Measurements from ENCODE around the gene PRAMEF12. TPM values are rescaled to one million over a fixed set of nuclear protein-coding genes. Genes with fewer than 3 reads are reported as not detected.

The PRAMEF12 gene
- total RNA-seq, 1 donor from 2014 or later = not detected

DNA sequence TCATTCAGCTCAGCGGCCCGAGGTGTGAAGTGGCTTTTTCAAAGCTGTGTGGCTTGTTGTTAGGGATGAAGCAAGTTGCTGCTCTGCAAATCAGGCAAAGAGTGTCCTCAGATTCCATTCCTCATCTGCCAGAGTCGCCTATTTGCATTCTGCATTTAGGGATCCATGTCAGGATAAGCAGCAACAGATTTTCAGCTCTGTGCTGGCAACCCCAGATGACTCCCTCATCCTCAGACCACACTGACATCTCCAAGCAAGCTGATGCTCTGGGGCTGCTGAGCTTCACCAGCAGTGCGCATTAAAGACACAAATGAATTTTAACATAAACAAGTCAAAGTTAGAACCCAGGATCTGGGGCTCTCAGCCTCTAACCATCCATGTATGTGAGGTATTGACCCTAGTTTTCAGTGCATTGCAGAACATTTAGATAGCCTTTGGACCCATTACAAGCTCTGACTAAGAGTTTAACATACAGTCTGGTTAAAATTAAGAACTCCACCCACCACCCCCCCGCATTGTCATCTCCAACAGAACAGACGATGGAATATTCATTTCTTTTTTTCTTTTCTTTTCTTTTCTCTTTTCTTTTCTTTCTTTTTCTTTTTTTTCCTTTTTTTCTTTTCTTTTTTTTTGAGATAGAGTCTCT, 16.6 kb upstream of the PRAMEF12 start:
- intact Hi-C loops (cut with micrococcal nuclease) = no loop called here
- Mint-ChIP-seq H3K9me3 (no peaks in the 10 kb centered on the region), H3K27ac (no peak overlapping the region)

DNA sequence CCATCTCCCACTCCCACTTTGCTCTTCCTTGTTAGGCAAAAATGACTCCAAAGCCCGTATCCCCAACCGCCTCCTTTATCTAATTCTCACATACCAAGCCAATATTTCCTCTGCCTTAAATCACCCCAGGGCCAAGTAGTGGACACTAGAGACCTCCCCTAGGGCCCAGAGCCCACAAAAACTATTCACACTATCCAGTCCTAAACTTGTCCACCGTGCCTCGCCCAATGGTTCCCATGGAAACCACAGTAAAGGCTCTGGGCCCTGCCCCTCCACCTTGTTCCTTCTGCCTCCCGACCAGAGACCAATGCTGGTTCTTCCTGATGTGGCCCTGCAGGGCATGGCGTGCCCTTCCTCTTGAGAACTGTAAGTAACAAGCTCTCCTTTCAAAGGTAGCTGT, 15.7 kb upstream of the PRAMEF12 start:
- intact Hi-C loops (cut with micrococcal nuclease) = no loop called here
- peaks cover 12% of the 10 kb centered on the region for H3K27me3 Mint-ChIP-seq (ENCODE audit: insufficient read depth)
- no peak overlapping the region for H3K4me3 Mint-ChIP-seq
- DNase-seq (ENCODE audit: low spot score) = no peak
- H3K4me1 Mint-ChIP-seq (ENCODE audit: low read depth) = no peaks in the 10 kb centered on the region
- H3K27ac Mint-ChIP-seq = no peak overlapping the region
- H3K9me3 Mint-ChIP-seq = no peaks in the 10 kb centered on the region
- no peaks in the 10 kb centered on the region for H3K36me3 Mint-ChIP-seq (ENCODE audit: low read depth)

More for the DNA sequence above, 16.6 kb upstream of the PRAMEF12 start:
- no peak for DNase-seq (ENCODE audit: low spot score)
- Mint-ChIP-seq H3K36me3 (ENCODE audit: low read depth) (no peaks in the 10 kb centered on the region), H3K4me3 (no peak overlapping the region), H3K27me3 (ENCODE audit: insufficient read depth) (peaks cover 12% of the 10 kb centered on the region), H3K4me1 (ENCODE audit: low read depth) (no peaks in the 10 kb centered on the region)

DNA sequence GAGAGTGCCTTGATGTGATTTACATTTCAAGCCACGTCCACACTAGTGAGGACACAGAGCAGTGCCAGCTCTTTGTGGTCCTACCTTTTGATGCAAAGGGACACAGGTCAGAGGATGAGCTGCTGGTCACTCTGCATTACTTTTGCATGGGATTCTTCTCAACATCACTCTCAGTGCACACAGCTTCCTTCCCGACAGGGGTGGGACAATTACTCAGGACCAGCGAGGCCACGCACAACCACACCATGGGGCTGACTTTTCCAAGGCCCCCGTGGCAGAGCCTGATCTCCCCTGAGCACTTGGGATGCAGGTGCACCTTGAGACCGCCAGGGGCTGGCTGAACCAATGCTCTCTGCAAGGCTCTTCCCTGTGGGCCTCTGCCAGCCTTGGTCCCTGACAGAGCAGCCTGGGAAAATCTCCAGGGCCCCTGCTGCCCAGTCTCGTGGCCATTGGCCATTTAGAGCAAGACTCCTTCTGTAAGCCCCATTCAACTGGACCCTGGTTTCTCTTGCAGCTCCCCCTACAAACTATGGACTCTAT, 13.2 kb upstream of the PRAMEF12 start:
- H3K27ac Mint-ChIP-seq = no peak overlapping the region
- DNase-seq (ENCODE audit: low spot score) = no peak
- no peaks in the 10 kb centered on the region for H3K9me3 Mint-ChIP-seq
- H3K4me1 Mint-ChIP-seq (ENCODE audit: low read depth) = no peaks in the 10 kb centered on the region
- intact Hi-C loops (cut with micrococcal nuclease) = no loop called here
- no peak overlapping the region for H3K4me3 Mint-ChIP-seq
- peaks cover 9% of the 10 kb centered on the region for H3K27me3 Mint-ChIP-seq (ENCODE audit: insufficient read depth)
- no peaks in the 10 kb centered on the region for H3K36me3 Mint-ChIP-seq (ENCODE audit: low read depth)

DNA sequence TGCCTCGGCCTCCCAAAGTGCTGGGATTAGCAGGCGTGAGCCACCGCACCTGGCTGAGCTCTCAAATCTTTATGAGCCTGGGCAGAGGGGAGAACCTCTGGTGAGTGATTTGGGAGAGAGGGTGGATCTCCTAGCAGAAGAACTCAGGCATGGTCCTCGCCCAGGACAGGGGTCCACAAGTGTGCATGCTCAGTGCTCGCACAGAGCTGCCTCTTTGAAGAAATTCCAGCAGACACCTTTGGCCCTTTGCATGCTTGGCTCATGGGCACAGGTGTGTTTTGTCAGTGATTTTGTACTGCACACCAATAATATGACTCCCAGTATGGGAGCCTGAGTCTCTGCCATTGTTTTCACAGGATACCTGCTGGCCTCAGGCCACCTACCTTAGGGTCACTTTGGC, 11.8 kb upstream of the PRAMEF12 start:
- no peak for DNase-seq (ENCODE audit: low spot score)
- H3K27ac Mint-ChIP-seq = no peak overlapping the region
- H3K4me3 Mint-ChIP-seq = no peak overlapping the region
- no peaks in the 10 kb centered on the region for H3K36me3 Mint-ChIP-seq (ENCODE audit: low read depth)
- H3K4me1 Mint-ChIP-seq (ENCODE audit: low read depth) = no peaks in the 10 kb centered on the region
- intact Hi-C loops (cut with micrococcal nuclease) = no loop called here
- peaks cover 14% of the 10 kb centered on the region for H3K27me3 Mint-ChIP-seq (ENCODE audit: insufficient read depth)
- no peaks in the 10 kb centered on the region for H3K9me3 Mint-ChIP-seq

DNA sequence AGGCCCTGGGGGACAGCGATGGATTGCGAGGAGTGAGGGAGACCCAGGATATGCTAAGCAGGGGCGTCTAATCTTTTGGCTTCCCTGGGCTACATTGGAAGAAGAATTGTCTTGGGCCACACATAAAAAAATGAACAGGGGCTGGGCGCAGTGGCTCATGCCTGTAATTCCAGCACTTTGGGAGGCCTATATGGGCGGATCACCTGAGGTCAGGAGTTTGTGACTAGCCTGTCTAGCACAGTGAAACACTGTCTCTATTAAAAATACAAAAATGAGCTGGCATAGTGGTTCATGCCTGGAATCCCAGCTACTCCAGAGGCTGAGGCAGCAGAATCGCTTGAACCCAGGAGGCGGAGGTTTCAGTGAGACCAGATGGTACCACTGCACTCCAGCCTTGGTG, 10.8 kb upstream of the PRAMEF12 start:
- H3K27ac Mint-ChIP-seq = no peak overlapping the region
- H3K27me3 Mint-ChIP-seq (ENCODE audit: insufficient read depth) = peaks cover 11% of the 10 kb centered on the region
- intact Hi-C loops (cut with micrococcal nuclease) = no loop called here
- DNase-seq (ENCODE audit: low spot score) = no peak
- H3K4me1 Mint-ChIP-seq (ENCODE audit: low read depth) = no peaks in the 10 kb centered on the region
- no peaks in the 10 kb centered on the region for H3K36me3 Mint-ChIP-seq (ENCODE audit: low read depth)
- no peak overlapping the region for H3K4me3 Mint-ChIP-seq
- H3K9me3 Mint-ChIP-seq = no peaks in the 10 kb centered on the region

DNA sequence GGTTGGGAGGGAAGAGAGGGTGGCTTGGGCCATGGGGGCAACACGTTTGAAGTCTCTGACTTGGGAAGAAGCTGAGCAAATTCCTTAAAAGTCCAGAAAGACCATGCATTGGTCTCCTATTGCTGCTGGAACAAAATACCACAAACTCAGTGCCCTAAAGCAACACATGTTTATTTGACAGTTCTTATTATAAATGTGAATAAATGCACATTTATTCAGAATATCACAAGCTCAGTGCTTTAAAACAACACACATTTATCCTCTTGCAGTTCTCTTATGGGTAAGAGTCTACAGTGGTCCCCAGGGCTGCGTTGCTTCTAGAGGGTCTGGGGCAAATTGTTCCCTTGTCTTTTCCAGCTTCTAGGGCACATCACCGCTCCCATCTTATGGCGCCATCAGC, 10.1 kb upstream of the PRAMEF12 start:
- no peaks in the 10 kb centered on the region for H3K36me3 Mint-ChIP-seq (ENCODE audit: low read depth)
- no peak overlapping the region for H3K4me3 Mint-ChIP-seq
- no peak overlapping the region for H3K27ac Mint-ChIP-seq
- no peaks in the 10 kb centered on the region for H3K4me1 Mint-ChIP-seq (ENCODE audit: low read depth)
- peaks cover 9% of the 10 kb centered on the region for H3K27me3 Mint-ChIP-seq (ENCODE audit: insufficient read depth)
- no peak for DNase-seq (ENCODE audit: low spot score)
- H3K9me3 Mint-ChIP-seq = no peaks in the 10 kb centered on the region
- intact Hi-C loops (cut with micrococcal nuclease) = no loop called here

DNA sequence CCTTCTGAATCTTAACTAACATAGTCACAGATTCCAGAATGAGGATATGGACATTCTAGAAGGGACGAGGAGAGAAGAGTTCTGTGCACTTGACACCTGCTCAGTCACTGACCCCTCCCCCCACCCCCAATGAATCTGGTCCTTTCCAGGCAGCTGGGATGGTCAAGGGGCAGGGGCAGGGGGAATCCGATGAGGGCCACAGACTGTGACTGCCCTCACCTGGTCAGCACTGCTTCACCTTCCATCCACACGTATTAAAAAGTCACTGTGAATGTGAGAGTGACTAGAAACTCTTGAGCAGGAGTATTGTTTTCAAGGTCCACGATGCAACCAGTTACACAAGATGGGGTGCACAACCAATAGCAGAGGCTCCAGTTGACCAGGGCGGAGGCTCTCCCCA, 9.5 kb upstream of the PRAMEF12 start:
- DNase-seq (ENCODE audit: low spot score) = no peak
- intact Hi-C loops (cut with micrococcal nuclease) = no loop called here
- Mint-ChIP-seq H3K4me3 (no peak overlapping the region), H3K27me3 (ENCODE audit: insufficient read depth) (peaks cover 9% of the 10 kb centered on the region), H3K4me1 (ENCODE audit: low read depth) (no peaks in the 10 kb centered on the region), H3K36me3 (ENCODE audit: low read depth) (no peaks in the 10 kb centered on the region), H3K27ac (no peak overlapping the region), H3K9me3 (no peaks in the 10 kb centered on the region)

DNA sequence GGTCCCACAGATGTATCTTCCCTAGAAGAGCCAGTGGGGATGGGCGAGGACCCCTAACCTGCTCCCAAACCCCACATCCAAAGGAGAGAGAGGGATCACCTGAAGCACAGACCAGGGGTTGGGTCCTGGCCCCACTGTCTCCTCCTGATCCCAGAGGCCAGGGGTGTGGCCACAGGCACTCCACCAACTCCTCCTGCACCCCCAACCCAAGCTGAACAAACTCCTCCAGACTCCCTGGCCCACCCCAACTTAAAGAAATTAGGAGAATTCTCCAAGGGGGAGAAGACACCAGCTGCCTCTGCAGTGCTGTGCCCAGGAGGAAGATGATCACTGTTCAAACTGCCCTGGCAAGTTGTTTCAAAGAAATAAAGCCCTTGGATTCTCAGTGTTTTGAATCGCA, 4.5 kb upstream of the PRAMEF12 start:
- Mint-ChIP-seq H3K4me1 (ENCODE audit: low read depth) (no peaks in the 10 kb centered on the region), H3K9me3 (no peaks in the 10 kb centered on the region), H3K4me3 (no peak overlapping the region), H3K27ac (no peak overlapping the region), H3K27me3 (ENCODE audit: insufficient read depth) (peaks cover 12% of the 10 kb centered on the region), H3K36me3 (ENCODE audit: low read depth) (no peaks in the 10 kb centered on the region)
- intact Hi-C loops (cut with micrococcal nuclease) = no loop called here
- DNase-seq (ENCODE audit: low spot score) = no peak

DNA sequence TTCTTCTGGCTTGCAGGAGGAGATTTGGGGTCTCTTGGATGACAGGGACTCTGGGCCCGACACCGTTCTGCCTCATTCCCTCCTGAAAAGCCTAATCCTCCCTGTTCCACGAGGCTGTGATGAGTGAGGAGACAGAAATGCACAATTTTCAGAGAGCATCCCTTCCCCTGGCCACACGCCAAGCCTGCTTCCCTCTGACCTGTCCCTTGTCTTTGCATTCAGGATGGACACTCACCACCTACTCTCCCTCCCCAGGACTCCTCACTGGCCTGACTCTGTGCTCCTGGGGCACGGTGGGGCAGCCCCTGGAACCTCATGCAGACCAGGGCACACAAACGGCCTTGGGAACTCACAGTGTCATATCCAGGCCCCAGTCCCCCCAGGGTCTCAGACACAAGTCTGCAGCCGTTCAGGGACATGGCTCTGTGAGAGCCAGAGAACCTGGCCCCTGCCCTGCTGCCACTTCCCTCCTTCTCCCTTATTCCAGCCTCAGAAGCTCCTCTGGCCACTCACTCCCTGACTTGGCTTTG, 3.5 kb upstream of the PRAMEF12 start:
- H3K4me1 Mint-ChIP-seq (ENCODE audit: low read depth) = no peaks in the 10 kb centered on the region
- intact Hi-C loops (cut with micrococcal nuclease) = no loop called here
- no peaks in the 10 kb centered on the region for H3K36me3 Mint-ChIP-seq (ENCODE audit: low read depth)
- no peak for DNase-seq (ENCODE audit: low spot score)
- no peak overlapping the region for H3K27ac Mint-ChIP-seq
- H3K9me3 Mint-ChIP-seq = no peaks in the 10 kb centered on the region
- H3K4me3 Mint-ChIP-seq = no peak overlapping the region
- peaks cover 12% of the 10 kb centered on the region for H3K27me3 Mint-ChIP-seq (ENCODE audit: insufficient read depth)

DNA sequence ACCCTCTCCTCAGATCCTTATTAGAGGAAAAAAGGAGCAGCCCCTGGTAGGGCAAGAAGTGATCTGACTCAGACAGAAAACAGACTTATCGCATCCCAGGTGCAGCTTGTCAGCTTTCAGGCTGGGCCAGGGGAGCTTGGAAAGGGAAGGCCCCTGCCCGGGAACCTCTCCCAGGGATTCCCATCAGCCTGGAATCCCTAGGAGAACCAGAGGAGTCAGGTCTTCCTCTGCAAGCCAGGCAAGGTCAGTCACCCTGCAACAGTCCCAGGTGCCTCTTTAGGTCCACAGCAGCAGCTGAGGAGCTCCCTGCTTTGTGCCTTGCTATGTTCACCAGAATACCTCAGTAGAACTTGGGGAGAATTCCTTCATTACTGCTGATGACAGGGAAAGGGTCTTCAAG, 2.9 kb upstream of the PRAMEF12 start:
- H3K9me3 Mint-ChIP-seq = no peaks in the 10 kb centered on the region
- intact Hi-C loops (cut with micrococcal nuclease) = no loop called here

DNA sequence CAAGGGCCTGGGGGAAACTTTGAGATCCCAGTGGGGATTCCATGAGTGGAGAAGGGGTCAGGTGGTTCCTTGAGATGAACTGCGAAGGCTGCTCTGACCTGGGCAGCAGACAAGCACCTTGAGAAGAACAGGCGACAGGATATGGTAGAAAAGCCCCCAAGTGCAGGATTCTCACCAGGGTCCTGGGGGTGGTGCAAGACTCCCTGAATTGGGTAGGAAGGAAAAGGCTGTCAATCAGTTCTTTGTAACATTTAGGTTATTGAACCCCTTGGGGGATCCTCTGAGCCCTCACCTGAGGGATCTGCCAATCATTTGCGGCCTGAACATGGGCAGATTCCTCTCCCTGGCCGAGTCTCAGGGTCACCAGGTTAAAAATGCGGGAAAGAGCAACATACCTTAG, 2.4 kb upstream of the PRAMEF12 start:
- no peak overlapping the region for H3K27ac Mint-ChIP-seq
- no peak for DNase-seq (ENCODE audit: low spot score)
- intact Hi-C loops (cut with micrococcal nuclease) = no loop called here
- H3K4me1 Mint-ChIP-seq (ENCODE audit: low read depth) = no peaks in the 10 kb centered on the region
- H3K36me3 Mint-ChIP-seq (ENCODE audit: low read depth) = no peaks in the 10 kb centered on the region
- no peaks in the 10 kb centered on the region for H3K9me3 Mint-ChIP-seq
- H3K4me3 Mint-ChIP-seq = no peak overlapping the region
- peaks cover 13% of the 10 kb centered on the region for H3K27me3 Mint-ChIP-seq (ENCODE audit: insufficient read depth)

More for the DNA sequence above, 2.9 kb upstream of the PRAMEF12 start:
- Mint-ChIP-seq H3K27ac (no peak overlapping the region), H3K27me3 (ENCODE audit: insufficient read depth) (peaks cover 12% of the 10 kb centered on the region), H3K4me3 (no peak overlapping the region), H3K4me1 (ENCODE audit: low read depth) (no peaks in the 10 kb centered on the region), H3K36me3 (ENCODE audit: low read depth) (no peaks in the 10 kb centered on the region)
- DNase-seq (ENCODE audit: low spot score) = no peak

DNA sequence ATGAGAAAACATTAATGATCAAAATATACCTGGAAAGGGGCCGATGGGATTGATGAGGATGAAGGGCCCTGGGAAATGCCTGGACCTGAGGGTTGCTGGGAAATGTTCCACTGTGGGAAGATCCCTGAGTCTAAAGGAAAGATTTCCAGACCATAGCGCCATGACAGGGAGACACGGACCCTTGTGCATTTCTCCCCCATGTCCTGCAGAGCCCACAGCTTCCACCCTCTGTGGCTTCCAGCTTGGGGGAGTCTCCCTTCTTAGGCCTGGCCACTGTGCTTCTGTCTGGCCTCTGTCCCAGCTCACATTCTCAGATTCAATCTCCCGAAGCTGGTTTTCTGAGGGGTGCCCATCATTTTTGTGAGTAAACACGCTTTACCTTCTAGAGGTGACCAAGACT, 1.0 kb upstream of the PRAMEF12 start:
- H3K27ac Mint-ChIP-seq = no peak overlapping the region
- intact Hi-C loops (cut with micrococcal nuclease) = no loop called here

DNA sequence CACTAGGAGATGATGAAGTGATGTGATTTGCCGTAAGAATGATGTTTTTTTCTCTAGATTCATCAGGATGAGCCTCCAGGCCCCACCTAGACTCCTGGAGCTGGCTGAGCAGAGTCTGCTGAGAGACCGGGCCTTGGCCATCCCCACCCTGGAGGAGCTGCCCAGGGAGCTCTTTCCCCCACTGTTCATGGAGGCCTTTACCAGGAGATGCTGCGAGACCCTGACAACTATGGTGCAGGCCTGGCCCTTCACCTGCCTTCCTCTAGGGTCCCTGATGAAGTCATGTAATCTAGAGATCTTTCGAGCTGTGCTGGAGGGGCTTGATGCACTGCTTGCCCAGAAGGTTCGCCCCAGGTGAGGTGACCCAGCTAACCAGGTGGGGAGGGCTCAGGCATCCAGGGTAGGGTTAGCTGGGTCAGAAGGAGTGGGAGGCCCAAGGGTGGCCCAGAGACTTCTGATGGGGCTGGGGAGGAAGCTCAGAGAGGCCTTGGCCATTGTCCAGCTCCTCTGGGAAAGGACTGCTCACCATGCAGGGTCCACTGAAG, 1.3 kb downstream of the PRAMEF12 start:
- H3K4me1 Mint-ChIP-seq (ENCODE audit: low read depth) = no peaks in the 10 kb centered on the region
- intact Hi-C loops (cut with micrococcal nuclease) = no loop called here
- peaks cover 11% of the 10 kb centered on the region for H3K27me3 Mint-ChIP-seq (ENCODE audit: insufficient read depth)
- H3K27ac Mint-ChIP-seq = no peak overlapping the region
- H3K9me3 Mint-ChIP-seq = no peaks in the 10 kb centered on the region
- no peak overlapping the region for H3K4me3 Mint-ChIP-seq
- DNase-seq (ENCODE audit: low spot score) = no peak
- H3K36me3 Mint-ChIP-seq (ENCODE audit: low read depth) = no peaks in the 10 kb centered on the region

More for the DNA sequence above, 1.0 kb upstream of the PRAMEF12 start:
- Mint-ChIP-seq H3K27me3 (ENCODE audit: insufficient read depth) (peaks cover 11% of the 10 kb centered on the region), H3K4me1 (ENCODE audit: low read depth) (no peaks in the 10 kb centered on the region), H3K4me3 (no peak overlapping the region), H3K36me3 (ENCODE audit: low read depth) (no peaks in the 10 kb centered on the region), H3K9me3 (no peaks in the 10 kb centered on the region)
- DNase-seq (ENCODE audit: low spot score) = no peak

Data from activated T-helper 1 cell treated with anti-CD3 and anti-CD28 coated beads, Interleukin-12 subunit alpha, Interleukin-12 subunit beta, Interleukin-2, Interleukin-4 antibody, amounts not matched to agents 30 ng/mL and 10 ng/mL and 1 ng/mL, durations not matched to agents 14 hours and 24 hours and 36 hours (primary cell).